Heart left ventricle (tissue), 16 donors: ENCODE results near the gene PRXL2C. TPM values are rescaled to one million over a fixed set of nuclear protein-coding genes. Genes with fewer than 3 reads are reported as not detected.

ENCODE experiments used
- ATAC-seq, 4 donors: fragments of 200-7000 bp; cut with Tn5 transposase; one replicate each; pipeline ENCODE4 v1.9.1; 2020 to 2022; ENCODE audit warnings: moderate library complexity in 4 of 4, mild to moderate bottlenecking in 3 of 4, moderate number of reproducible peaks in 1 of 4
- DNase-seq, 5 donors: peaks; one replicate each; pipeline ENCODE4 v3.0.0-alpha.2; 2020
- H3K27ac ChIP-seq, 12 donors: fragments of 200-600 bp; sonication (generic) in 4 of 12; one replicate each; pipeline versions ENCODE4 v1.5.0 to v1.8.0; 2016 to 2022; ENCODE audit warnings: mild to moderate bottlenecking in 2 of 12
- H3K27me3 ChIP-seq, 9 donors: fragments of 200-600 bp; sonication (generic) in 2 of 9; one replicate each; pipeline versions ENCODE4 v1.5.1 to v1.8.0; 2016 to 2022; ENCODE audit warnings: mild to moderate bottlenecking in 3 of 9
- H3K36me3 ChIP-seq, 9 donors: fragments of 200-600 bp; sonication (generic) in 2 of 9; one replicate each; pipeline versions ENCODE4 v1.5.0 to v1.8.0; 2018 to 2022; ENCODE audit warnings: mild to moderate bottlenecking in 2 of 9
- H3K4me1 ChIP-seq, 12 donors: fragments of 200-600 bp; sonication (generic) in 4 of 12; one replicate each; pipeline versions ENCODE4 v1.5.0 to v1.8.0; 2016 to 2022; ENCODE audit warnings: mild to moderate bottlenecking in 3 of 12
- H3K4me3 ChIP-seq, 12 donors: fragments of 200-600 bp; sonication (generic) in 4 of 12; one replicate each; pipeline versions ENCODE4 v1.5.0 to v1.8.0; 2017 to 2022; ENCODE audit warnings: mild to moderate bottlenecking in 9 of 12, moderate library complexity in 4 of 12
- H3K9me3 ChIP-seq, 12 donors: fragments of 200-600 bp; sonication (generic) in 4 of 12; one replicate each; pipeline versions ENCODE4 v1.5.0 to v1.8.0; 2016 to 2022; ENCODE audit warnings: mild to moderate bottlenecking in 1 of 12
- CTCF ChIP-seq, 12 donors: fragments of 200-600 bp; sonication (generic) in 4 of 12; IDR thresholded peaks; one replicate each; pipeline versions ENCODE4 v1.5.0 to v1.8.0; 2018 to 2022; ENCODE audit warnings: antibody characterized with exemption in 12 of 12, mild to moderate bottlenecking in 5 of 12
- POLR2A ChIP-seq, 2 donors: fragments of 450-650 bp; IDR thresholded peaks; one replicate each; pipeline ENCODE4 v1.6.1; 2017; ENCODE audit warnings: antibody characterized with exemption in 2 of 2, mild to moderate bottlenecking in 2 of 2, moderate library complexity in 2 of 2
- WGBS, 4 donors: extraction: QIAGEN DNeasy Blood & Tissue Kit in 2 of 4; methylation state at CpG; one replicate each; pipeline versions ENCODE4 v1.1.5 to v1.1.7; 2013 to 2018; 5-methylcytosine and 5-hydroxymethylcytosine counted together
- intact Hi-C, 10 donors: fragments of 100-400 bp; cut with DNase I; formaldehyde crosslinking; loops; one replicate each; pipeline versions ENCODE4 v1.11.1 to v1.14.2; 2022
- polyA plus RNA-seq, 2 donors: library from polyadenylated mRNA; stranded (reverse); fragments of 200-250 nt; gene quantifications; one replicate each; pipeline ENCODE4 v1.2.3, GENCODE V29; 2013
- total RNA-seq, 9 donors: library from RNA; depleted of rRNA in 2 of 9; stranded (reverse); fragments of >200 nt in 2 of 9; fragmentation: NEBNext Ultra II Directional in 3 of 9; extraction: Animal tissue kit (Norgen Biotek cat#: 25700) in 3 of 9; gene quantifications; one replicate each; pipeline versions ENCODE4 v1.1.0 to v1.2.4, GENCODE V29; 2016 to 2023
- donor health status: ischemic (EF 13 %, LVEDD 7.1; RV severe dilation, severe dysfunction).
- donor health status: healthy with polysubstance abuse.
- donor health status: DM: no; HTN: yes; CAD: no.
- donor health status: DM: no; HTN: no; CAD: no.
- donor health status: ischemic (EF 25% LVEDD 6.9; RV normal size, moderate dysfunction).
- donor health status: ischemic (EF 25% LVEDD 5.7; RV mildly dilated, moderate dysfunction).
- donor health status: healthy.
- donor health status: DM: yes; HTN: yes; CAD: no.
- donor health status: ischemic (EF 35%, LVEDD 5.7; RV mildly dilated, moderate dysfunction).
- donor health status: nonischemic (EF 11% LVEDD 7.7; RV severe dilation, severe dysfunction).
- donor health status: DM: yes; HTN: yes; CAD: no.
- donor health status: PGD.
- donor health status: ischemic (EF 29% LVEDD 5.4; RV normal size, mild dysfunction).
- donor health status: nonischemic (EF 23%, LVEDD 6.1; RV moderate dilation, normal function).

Gene PRXL2C
- total and polyA plus RNA-seq, 11 donors, result 10.6 to 41.1 (median 23.8) TPM

- no peaks in the 10 kb centered on the region for H3K27me3 ChIP-seq
- no peak for DNase-seq
- intact Hi-C loops, result loop anchor here (2.0 to 10.0 kb wide), 9 partner anchors 211 to 433 kb away; partner anchors contain the start of gene HABP4 (in 1 of the 10)
- no peaks in the 10 kb centered on the region for H3K9me3 ChIP-seq
- H3K4me3 ChIP-seq, result no peak overlapping the region
- no peaks in the 10 kb centered on the region for H3K36me3 ChIP-seq
- ATAC-seq, result no peak
- TF ChIP-seq CTCF (IDR thresholded peaks at IDR 0.05) (no peak), POLR2A (IDR thresholded peaks at IDR 0.05) (no peak)
- no peak overlapping the region for H3K27ac ChIP-seq
- H3K4me1 ChIP-seq, result peaks cover 0 to 5% (median 0%) of the 10 kb centered on the region in 12 donors
- 83 to 89% (median 86%) methylated on average over 6 of the region's 6 CpGs for WGBS, 4 donors
Observed at GRCh38 chr9:96665789-96666188, 10.7 kb upstream of the PRXL2C start.

GRCh38 chr9:96663506-96664120 is 8.5 kb upstream of the PRXL2C start:
- intact Hi-C loops, result loop anchor here in 4 of 10 donors (10.0 kb wide), 3 partner anchors 209 to 429 kb away; partner anchors contain the start of gene HABP4 (in 1 of the 4)
- Histone ChIP-seq H3K36me3 (no peaks in the 10 kb centered on the region), H3K9me3 (no peaks in the 10 kb centered on the region), H3K4me1 (peaks cover 0 to 5% (median 0%) of the 10 kb centered on the region in 12 donors), H3K27ac (no peak overlapping the region), H3K27me3 (no peaks in the 10 kb centered on the region), H3K4me3 (no peak overlapping the region)
- TF ChIP-seq CTCF (IDR thresholded peaks at IDR 0.05) (no peak), POLR2A (IDR thresholded peaks at IDR 0.05) (no peak)
- no peak for ATAC-seq
- DNase-seq, result no peak
- WGBS, 4 donors, result 93 to 95% (median 94%) methylated on average over 20 of the region's 20 CpGs

- Histone ChIP-seq H3K27me3 (no peaks in the 10 kb centered on the region), H3K9me3 (no peaks in the 10 kb centered on the region), H3K4me3 (no peak overlapping the region), H3K4me1 (peaks cover 0 to 7% (median 0%) of the 10 kb centered on the region in 12 donors), H3K27ac (no peak overlapping the region), H3K36me3 (no peaks in the 10 kb centered on the region)
- 64 to 73% (median 70%) methylated on average over 4 of the region's 4 CpGs for WGBS, 4 donors
- ATAC-seq (no peak), DNase-seq (no peak)
- TF ChIP-seq POLR2A (IDR thresholded peaks at IDR 0.05) (no peak), CTCF (IDR thresholded peaks at IDR 0.05) (no peak)
- intact Hi-C loops, result loop anchor here in 4 of 10 donors (10.0 kb wide), 3 partner anchors 207 to 427 kb away; partner anchors contain the start of gene HABP4 (in 1 of the 4)
Observed at GRCh38 chr9:96661711-96662110, 6.6 kb upstream of the PRXL2C start.

GRCh38 chr9:96660692-96661248 is 5.7 kb upstream of the PRXL2C start:
- H3K36me3 ChIP-seq, result no peaks in the 10 kb centered on the region
- no peaks in the 10 kb centered on the region for H3K9me3 ChIP-seq
- intact Hi-C loops, result loop anchor here in 4 of 10 donors (10.0 kb wide), 3 partner anchors 206 to 426 kb away; partner anchors contain the start of gene HABP4 (in 1 of the 4)
- H3K27me3 ChIP-seq, result no peaks in the 10 kb centered on the region
- TF ChIP-seq POLR2A (IDR thresholded peaks at IDR 0.05) (no peak), CTCF (IDR thresholded peaks at IDR 0.05) (no peak)
- H3K27ac ChIP-seq, result no peak overlapping the region
- peaks cover 0 to 15% (median 1%) of the 10 kb centered on the region in 12 donors for H3K4me1 ChIP-seq
- DNase-seq (no peak), ATAC-seq (no peak)
- no peak overlapping the region for H3K4me3 ChIP-seq
- WGBS, 4 donors, result 93 to 95% (median 93%) methylated on average over 7 of the region's 7 CpGs
